ENCODE data around the gene HERC2.

HERC2 gene

GRCh38 chr15:28093752-28094535, 228.0 kb downstream of the HERC2 start:
- no peak for DNase-seq

GRCh38 chr15:28091313-28091712, 230.7 kb downstream of the HERC2 start:
- no peak for DNase-seq

- DNase-seq, result no peak
These were observed 235.7 kb downstream of the HERC2 start for GRCh38 chr15:28086175-28086703.

- DNase-seq, result no peak
These were observed 236.3 kb downstream of the HERC2 start for GRCh38 chr15:28085489-28086174.

GRCh38 chr15:28084547-28084946, 237.4 kb downstream of the HERC2 start:
- no peak for DNase-seq

GRCh38 chr15:28082891-28083684, 238.9 kb downstream of the HERC2 start:
- no peak for DNase-seq

GRCh38 chr15:28081594-28081993, 240.4 kb downstream of the HERC2 start:
- DNase-seq, result no peak

- no peak for DNase-seq
These were observed 241.6 kb downstream of the HERC2 start for GRCh38 chr15:28080386-28080785.

- no peak for DNase-seq
These were observed 242.5 kb downstream of the HERC2 start for GRCh38 chr15:28079313-28079969.

GRCh38 chr15:28078191-28078719, 243.7 kb downstream of the HERC2 start:
- DNase-seq, result no peak

- no peak for DNase-seq
These were observed 246.4 kb downstream of the HERC2 start for GRCh38 chr15:28075573-28075972.

GRCh38 chr15:28068930-28069329, 253.0 kb downstream of the HERC2 start:
- no peak for DNase-seq

- no peak for DNase-seq
These were observed 255.7 kb downstream of the HERC2 start for GRCh38 chr15:28066231-28066630.

Data from NCI-H1436 treated with DMSO at 0.1 percent for 48 hours (cell line).